IMR-90 (cell line): ENCODE results near the gene NMUR1. TPM values are rescaled to one million over a fixed set of nuclear protein-coding genes. Genes with fewer than 3 reads are reported as not detected.

Source experiments
- ATAC-seq: fragments of 200-7000 bp; cut with Tn5 transposase; 2 replicates; pipeline ENCODE4 v1.9.1; 2020; ENCODE audit warnings: low read depth, mild to moderate bottlenecking, moderate library complexity
- BruUV-seq: library from RNA; stranded (reverse); fragments of 400-500 nt; replicated peaks from 2 replicates; lab custom pipeline; 2021; lab: Mats Ljungman, UMichigan
- CTCF ChIA-PET: fragments of 300-600 bp; formaldehyde crosslinking; extraction: SDS; loops from one replicate; lab custom pipeline; 2021; ENCODE audit warnings: antibody characterized with exemption; lab: Yijun Ruan, JAX
- POLR2A ChIA-PET: fragments of 300-600 bp; sonication (Branson Sonifier 250); formaldehyde crosslinking; loops from one replicate; lab custom pipeline; 2022; ENCODE audit warnings: antibody characterized with exemption; ENCODE audit not compliant: unreplicated experiment; lab: Charles Lee
- DNase-seq: peaks from one replicate; pipeline ENCODE4 v3.0.0; 2013
- H2AFZ ChIP-seq: replicated peaks from 2 replicates; pipeline ENCODE3; 2013; ENCODE audit warnings: low read length, mild to moderate bottlenecking; ENCODE audit not compliant: poor library complexity
- H2AK5ac ChIP-seq: 2 replicates; pipeline ENCODE4 v1.6.1; 2013; ENCODE audit warnings: low read depth, low read length, inconsistent platforms
- H2AK9ac ChIP-seq: replicated peaks from 2 replicates; pipeline ENCODE3; 2013; ENCODE audit warnings: mild to moderate bottlenecking, low read depth, low read length, moderate library complexity; ENCODE audit not compliant: poor library complexity
- H2BK120ac ChIP-seq: 2 replicates; pipeline ENCODE4 v1.6.1; 2013; ENCODE audit warnings: low read depth, low read length, inconsistent platforms
- H2BK15ac ChIP-seq: 3 replicates; pipeline ENCODE4 v1.6.1; 2013; ENCODE audit warnings: low read depth, low read length, inconsistent platforms
- H2BK20ac ChIP-seq: 2 replicates; pipeline ENCODE4 v1.6.1; 2013; ENCODE audit warnings: low read depth, mild to moderate bottlenecking, inconsistent platforms, low read length, moderate library complexity
- H2BK5ac ChIP-seq: 2 replicates; pipeline ENCODE4 v1.6.1; 2013; ENCODE audit warnings: mild to moderate bottlenecking, low read depth, low read length, inconsistent platforms; ENCODE audit not compliant: poor library complexity, severe bottlenecking
- H3K14ac ChIP-seq: replicated peaks from 2 replicates; pipeline ENCODE4 v1.6.1; 2013; ENCODE audit warnings: low read depth, low read length, inconsistent platforms
- H3K18ac ChIP-seq: 2 replicates; pipeline ENCODE4 v1.6.1; 2013; ENCODE audit warnings: low read depth, low read length, control low read depth
- H3K23ac ChIP-seq: 2 replicates; pipeline ENCODE4 v1.6.1; 2013; ENCODE audit warnings: low read depth, low read length, inconsistent platforms
- H3K27ac ChIP-seq: 2 replicates; pipeline ENCODE4 v1.5.1; 2013; ENCODE audit warnings: mild to moderate bottlenecking, control low read depth, low read length; ENCODE audit not compliant: insufficient read depth
- H3K27me3 ChIP-seq: 2 replicates; pipeline ENCODE4 v1.6.1; 2013; ENCODE audit warnings: low read length; ENCODE audit not compliant: control insufficient read depth, insufficient read depth
- H3K36me3 ChIP-seq: 2 replicates; pipeline ENCODE4 v1.6.1; 2013; ENCODE audit warnings: low read length, mixed read lengths; ENCODE audit not compliant: control insufficient read depth, insufficient read depth
- H3K4ac ChIP-seq: 2 replicates; pipeline ENCODE4 v1.6.1; 2013; ENCODE audit warnings: low read depth, low read length, inconsistent platforms
- H3K4me1 ChIP-seq: 2 replicates; pipeline ENCODE4 v1.6.1; 2013; ENCODE audit warnings: low read length, mixed read lengths; ENCODE audit not compliant: control insufficient read depth, insufficient read depth
- H3K4me2 ChIP-seq: 2 replicates; pipeline ENCODE4 v1.6.1; 2013; ENCODE audit warnings: low read depth, mild to moderate bottlenecking, control low read depth, low read length, moderate library complexity
- H3K4me3 ChIP-seq: 2 replicates; pipeline ENCODE4 v1.5.1; 2013; ENCODE audit warnings: low read depth, mild to moderate bottlenecking, control low read depth, low read length, moderate library complexity; ENCODE audit not compliant: insufficient read depth
- H3K56ac ChIP-seq: 2 replicates; pipeline ENCODE4 v1.6.1; 2013; ENCODE audit warnings: low read length, inconsistent platforms; ENCODE audit not compliant: insufficient read depth; ENCODE audit errors: extremely low read depth
- H3K79me1 ChIP-seq, 2 experiments: 2 replicates each; pipeline ENCODE4 v1.6.1; 2013; ENCODE audit warnings: low read length in 2 of 2, inconsistent platforms in 1 of 2, low read depth in 1 of 2
- H3K9ac ChIP-seq: 2 replicates; pipeline ENCODE4 v1.6.1; 2013; ENCODE audit warnings: low read depth, low read length, control low read depth
- H3K9me1 ChIP-seq: 2 replicates; pipeline ENCODE4 v1.6.1; 2013; ENCODE audit warnings: low read length, inconsistent platforms; ENCODE audit not compliant: insufficient read depth
- H3K9me3 ChIP-seq: 2 replicates; pipeline ENCODE4 v1.6.1; 2013; ENCODE audit warnings: low read length; ENCODE audit not compliant: control insufficient read depth, insufficient read depth
- H4K20me1 ChIP-seq: 2 replicates; pipeline ENCODE4 v1.6.1; 2013; ENCODE audit warnings: low read length, inconsistent platforms; ENCODE audit not compliant: insufficient read depth
- H4K5ac ChIP-seq: 2 replicates; pipeline ENCODE4 v1.6.1; 2013; ENCODE audit warnings: mild to moderate bottlenecking, low read depth, low read length, control low read depth
- H4K8ac ChIP-seq, 2 experiments: 2 replicates each; pipeline ENCODE4 v1.6.1; 2013; ENCODE audit warnings: low read depth in 2 of 2, low read length in 2 of 2, control low read depth in 1 of 2, inconsistent platforms in 1 of 2
- H4K91ac ChIP-seq: 2 replicates; pipeline ENCODE4 v1.6.1; 2013; ENCODE audit warnings: low read depth, low read length, inconsistent platforms; ENCODE audit not compliant: insufficient read depth
- BHLHE40 ChIP-seq: fragments of 150-350 bp; IDR thresholded peaks from 2 replicates; pipeline ENCODE4 v1.6.1; 2016; ENCODE audit warnings: mild to moderate bottlenecking, low read depth, low read length
- CEBPB ChIP-seq: IDR thresholded peaks from 2 replicates; pipeline ENCODE4 v1.6.1; 2012; ENCODE audit warnings: low read depth, low read length, improper control_type of control experiment
- MAFK ChIP-seq: IDR thresholded peaks from 2 replicates; pipeline ENCODE4 v1.6.1; 2012; ENCODE audit warnings: low read depth, low read length, improper control_type of control experiment
- MAZ ChIP-seq: IDR thresholded peaks from 2 replicates; pipeline ENCODE4 v1.6.1; 2012; ENCODE audit warnings: low read depth, mild to moderate bottlenecking, low read length, improper control_type of control experiment, moderate library complexity, borderline replicate concordance
- NFE2L2 ChIP-seq: fragments of 150-350 bp; IDR thresholded peaks from 2 replicates; pipeline ENCODE4 v1.6.1; 2016; ENCODE audit warnings: low read depth, mild to moderate bottlenecking, low read length
- RAD21 ChIP-seq: IDR thresholded peaks from 2 replicates; pipeline ENCODE4 v1.6.1; 2012; ENCODE audit warnings: low read length, improper control_type of control experiment
- RCOR1 ChIP-seq: IDR thresholded peaks from 2 replicates; pipeline ENCODE4 v1.6.1; 2012; ENCODE audit warnings: mild to moderate bottlenecking, low read length, improper control_type of control experiment; ENCODE audit not compliant: insufficient replicate concordance
- SMC3 ChIP-seq: fragments of 150-350 bp; IDR thresholded peaks from 2 replicates; pipeline ENCODE4 v1.6.1; 2016; ENCODE audit warnings: low read depth, mild to moderate bottlenecking, antibody characterized with exemption, low read length, moderate library complexity
- WGBS, 2 experiments: methylation state at CpG; one replicate each; pipeline versions ENCODE4 v1.1.5 to v1.1.7; 2013; ENCODE audit warnings: missing lambda C conversion rate in 2 of 2; ENCODE audit not compliant: insufficient read length in 1 of 2; ENCODE audit errors: extremely low coverage in 2 of 2; 5-methylcytosine and 5-hydroxymethylcytosine counted together
- dilution Hi-C: fragments of 300-500 bp; cut with HindIII; formaldehyde crosslinking; loops from one replicate; pipeline ENCODE4 v1.14.3; 2018; ENCODE audit warnings: low sequenced_read_pairs; ENCODE audit not compliant: unreplicated experiment
- in situ Hi-C: fragments of 300-500 bp; cut with MboI; formaldehyde crosslinking; loops from 3 replicates; pipeline ENCODE4 v1.14.3; 2019; ENCODE audit warnings: low sequenced_read_pairs, inconsistent platforms, mixed read lengths
- intact Hi-C: fragments of 100-400 bp; cut with micrococcal nuclease; formaldehyde crosslinking; loops from 2 replicates; pipeline ENCODE4 v1.10.0; 2022
- polyA plus RNA-seq, 3 experiments: library from polyadenylated mRNA; depleted of rRNA; stranded (reverse); fragments of >200 nt; gene quantifications; 2 replicates each; pipeline ENCODE4 v1.2.3, GENCODE V29; 2012; ENCODE audit warnings: low replicate concordance in 1 of 3
- total RNA-seq: library from RNA; depleted of rRNA; stranded (reverse); fragments of >200 nt; gene quantifications from 2 replicates; pipeline ENCODE4 v1.2.3, GENCODE V29; 2012
- TF ChIP-seq, protein P1 (sequence below): fragments of 150-350 bp; IDR thresholded peaks from 2 replicates; pipeline ENCODE4 v1.6.1; 2016; ENCODE audit warnings: low read depth, mild to moderate bottlenecking, low read length, moderate library complexity, borderline replicate concordance
- TF ChIP-seq, protein P2 (sequence below): fragments of 150-350 bp; IDR thresholded peaks from 2 replicates; pipeline ENCODE4 v1.6.1; 2017; ENCODE audit warnings: mild to moderate bottlenecking, antibody characterized with exemption, low read length, low read depth
- TF ChIP-seq, protein P3 (sequence below): conservative IDR thresholded peaks from 2 replicates; pipeline ENCODE4 v1.5.1; 2012; ENCODE audit warnings: mild to moderate bottlenecking, low read depth, low read length, improper control_type of control experiment

Gene NMUR1
- total and polyA plus RNA-seq, 2 of the 4 experiments (the other 2 are of a cell fraction) = not detected

DNA sequence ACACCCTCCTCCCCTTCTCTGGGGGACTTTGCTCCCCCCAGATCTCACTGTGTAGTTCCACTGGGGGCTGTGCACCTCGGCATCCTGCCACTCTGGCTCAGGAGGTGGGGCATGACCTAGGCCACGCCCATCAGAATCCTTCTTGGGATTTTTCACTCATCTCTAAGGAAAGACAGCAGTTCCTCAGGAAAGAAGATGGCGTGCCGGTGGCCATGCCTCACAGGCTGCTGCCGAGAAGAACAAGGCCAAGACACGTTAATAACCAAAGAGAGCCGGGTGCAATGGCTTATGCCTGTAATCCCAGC, 3.2 kb downstream of the NMUR1 start:
- POLR2A ChIA-PET = no interaction called here
- Histone ChIP-seq H2AFZ (no peak overlapping the region), H3K27ac (no peak overlapping the region), H4K8ac (no peak overlapping the region), H3K4me3 (no peak overlapping the region), H3K4me2 (no peak overlapping the region), H2BK120ac (no peak overlapping the region), H2AK5ac (no peak overlapping the region), H3K79me1 (no peaks in the 10 kb centered on the region), H3K18ac (no peak overlapping the region), H3K4ac (no peak overlapping the region), H2BK20ac (no peak overlapping the region), H3K9me3 (no peaks in the 10 kb centered on the region), H3K9me1 (no peaks in the 10 kb centered on the region; the same call in 1 of the 2 replicates), H3K14ac (no peak overlapping the region), H3K23ac (no peak overlapping the region), H3K4me1 (peaks cover 8% of the 10 kb centered on the region), H3K36me3 (no peaks in the 10 kb centered on the region), H4K91ac (no peak overlapping the region), H2AK9ac (no peak overlapping the region), H4K5ac (no peak overlapping the region), H3K56ac (no peak overlapping the region), H3K9ac (no peak overlapping the region), H4K20me1 (no peaks in the 10 kb centered on the region), H3K27me3 (peaks cover 32% of the 10 kb centered on the region), H2BK15ac (no peak overlapping the region), H2BK5ac (no peak overlapping the region)
- BruUV-seq = no TSS peak
- 75% methylated on average over 5 of the region's 7 CpGs; no CpG with 5 or more reads in 1 of the 2 experiments for WGBS, 2 experiments
- CTCF ChIA-PET = no interaction called here
- TF ChIP-seq RAD21 = no peak
- no peak for TF ChIP-seq BHLHE40
- TF ChIP-seq, protein P1, sequence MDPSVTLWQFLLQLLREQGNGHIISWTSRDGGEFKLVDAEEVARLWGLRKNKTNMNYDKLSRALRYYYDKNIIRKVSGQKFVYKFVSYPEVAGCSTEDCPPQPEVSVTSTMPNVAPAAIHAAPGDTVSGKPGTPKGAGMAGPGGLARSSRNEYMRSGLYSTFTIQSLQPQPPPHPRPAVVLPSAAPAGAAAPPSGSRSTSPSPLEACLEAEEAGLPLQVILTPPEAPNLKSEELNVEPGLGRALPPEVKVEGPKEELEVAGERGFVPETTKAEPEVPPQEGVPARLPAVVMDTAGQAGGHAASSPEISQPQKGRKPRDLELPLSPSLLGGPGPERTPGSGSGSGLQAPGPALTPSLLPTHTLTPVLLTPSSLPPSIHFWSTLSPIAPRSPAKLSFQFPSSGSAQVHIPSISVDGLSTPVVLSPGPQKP = no peak
- TF ChIP-seq MAFK = no peak
- no peak for TF ChIP-seq MAZ
- TF ChIP-seq, protein P2, sequence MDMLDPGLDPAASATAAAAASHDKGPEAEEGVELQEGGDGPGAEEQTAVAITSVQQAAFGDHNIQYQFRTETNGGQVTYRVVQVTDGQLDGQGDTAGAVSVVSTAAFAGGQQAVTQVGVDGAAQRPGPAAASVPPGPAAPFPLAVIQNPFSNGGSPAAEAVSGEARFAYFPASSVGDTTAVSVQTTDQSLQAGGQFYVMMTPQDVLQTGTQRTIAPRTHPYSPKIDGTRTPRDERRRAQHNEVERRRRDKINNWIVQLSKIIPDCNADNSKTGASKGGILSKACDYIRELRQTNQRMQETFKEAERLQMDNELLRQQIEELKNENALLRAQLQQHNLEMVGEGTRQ = no peak
- TF ChIP-seq RCOR1 = no peak
- TF ChIP-seq NFE2L2 = no peak
- TF ChIP-seq, protein P3, sequence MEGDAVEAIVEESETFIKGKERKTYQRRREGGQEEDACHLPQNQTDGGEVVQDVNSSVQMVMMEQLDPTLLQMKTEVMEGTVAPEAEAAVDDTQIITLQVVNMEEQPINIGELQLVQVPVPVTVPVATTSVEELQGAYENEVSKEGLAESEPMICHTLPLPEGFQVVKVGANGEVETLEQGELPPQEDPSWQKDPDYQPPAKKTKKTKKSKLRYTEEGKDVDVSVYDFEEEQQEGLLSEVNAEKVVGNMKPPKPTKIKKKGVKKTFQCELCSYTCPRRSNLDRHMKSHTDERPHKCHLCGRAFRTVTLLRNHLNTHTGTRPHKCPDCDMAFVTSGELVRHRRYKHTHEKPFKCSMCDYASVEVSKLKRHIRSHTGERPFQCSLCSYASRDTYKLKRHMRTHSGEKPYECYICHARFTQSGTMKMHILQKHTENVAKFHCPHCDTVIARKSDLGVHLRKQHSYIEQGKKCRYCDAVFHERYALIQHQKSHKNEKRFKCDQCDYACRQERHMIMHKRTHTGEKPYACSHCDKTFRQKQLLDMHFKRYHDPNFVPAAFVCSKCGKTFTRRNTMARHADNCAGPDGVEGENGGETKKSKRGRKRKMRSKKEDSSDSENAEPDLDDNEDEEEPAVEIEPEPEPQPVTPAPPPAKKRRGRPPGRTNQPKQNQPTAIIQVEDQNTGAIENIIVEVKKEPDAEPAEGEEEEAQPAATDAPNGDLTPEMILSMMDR = no peak
- TF ChIP-seq SMC3 = no peak
- no peak for TF ChIP-seq CEBPB
- dilution Hi-C loops = no loop called here
- ATAC-seq (no peak), DNase-seq (no peak)
- intact Hi-C loops = no loop called here
- in situ Hi-C loops = no loop called here
